Activated naive CD8-positive, alpha-beta T cell (primary cell): ENCODE data around the gene CDK3.
"Not testable (repeated sequence)": the region's sequence is repeated elsewhere in the genome, so short reads cannot be mapped to it uniquely, and the experiment has no call there.

ENCODE experiments used
- H3K27ac Mint-ChIP-seq: one replicate; pipeline ENCODE4 v1.8.0; 2021; ENCODE audit warnings: mixed read lengths
- H3K27me3 Mint-ChIP-seq: one replicate; pipeline ENCODE4 v1.8.0; 2021; ENCODE audit warnings: mixed read lengths
- H3K36me3 Mint-ChIP-seq: one replicate; pipeline ENCODE4 v1.8.0; 2021; ENCODE audit warnings: mixed read lengths
- H3K4me1 Mint-ChIP-seq: one replicate; pipeline ENCODE4 v1.8.0; 2021; ENCODE audit warnings: low read depth, mixed read lengths
- H3K4me3 Mint-ChIP-seq: one replicate; pipeline ENCODE4 v1.8.0; 2021; ENCODE audit warnings: mild to moderate bottlenecking, mixed read lengths
- H3K9me3 Mint-ChIP-seq: one replicate; pipeline ENCODE4 v1.8.0; 2021; ENCODE audit warnings: low read depth, mixed read lengths

Gene CDK3

GRCh38 chr17:76000755-76001521, at the start of gene CDK3:
CDK3 (plus strand) TSS chr17:76000855; CDS start chr17:76001426, 571 bp downstream.
- Mint-ChIP-seq H3K4me3 (no peak within 1 kb of the TSS), H3K36me3 (no peaks in the 10 kb centered on the region), H3K27me3 (no peaks in the 10 kb centered on the region), H3K27ac (no peak within 1 kb of the TSS), H3K4me1 (peaks cover 13% of the 10 kb centered on the region), H3K9me3 (no peaks in the 10 kb centered on the region)

GRCh38 chr17:75950855-75951554, 49.6 kb upstream of the CDK3 start:
- H3K27me3 Mint-ChIP-seq, result no peaks in the 10 kb centered on the region
- no peaks in the 10 kb centered on the region for H3K4me1 Mint-ChIP-seq
- peaks cover 8% of the 10 kb centered on the region for H3K36me3 Mint-ChIP-seq
- no peak overlapping the region for H3K27ac Mint-ChIP-seq
- H3K9me3 Mint-ChIP-seq, result no peaks in the 10 kb centered on the region
- H3K4me3 Mint-ChIP-seq, result no peak overlapping the region

- H3K27ac Mint-ChIP-seq, result no peak overlapping the region
Observed at GRCh38 chr17:75959051-75959838, 41.4 kb upstream of the CDK3 start.

DNA sequence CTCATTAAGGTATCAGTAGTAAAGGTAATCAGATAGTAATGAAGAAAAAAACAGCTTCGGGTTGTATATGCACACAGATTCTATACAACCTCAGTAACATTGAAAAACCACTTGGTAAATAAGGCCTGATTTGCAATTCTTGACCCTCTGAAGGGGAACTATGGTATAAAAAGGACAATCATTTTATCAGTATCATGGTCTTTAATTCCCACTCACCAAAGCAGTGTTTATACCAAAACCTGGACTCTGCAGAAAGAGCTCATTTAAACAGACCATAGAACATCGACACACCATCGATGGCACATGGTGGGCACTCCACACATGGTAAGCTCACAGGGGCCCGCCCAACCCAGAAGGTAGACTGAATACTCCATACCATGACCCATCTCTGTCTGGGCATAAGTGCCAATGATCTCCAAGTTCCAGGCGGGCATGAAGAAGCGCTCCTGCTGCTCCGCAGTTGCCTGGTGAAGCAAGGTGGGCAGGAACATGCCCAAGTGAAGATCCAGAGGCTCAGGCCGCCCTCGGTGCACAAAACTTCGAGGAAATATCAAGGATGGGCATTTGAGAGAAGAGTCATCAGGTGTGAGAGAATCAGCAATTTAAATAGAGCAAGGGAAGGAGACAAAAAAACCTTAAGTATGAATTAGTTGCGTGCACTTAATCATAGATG, 40.7 kb upstream of the CDK3 start:
- H3K27me3 Mint-ChIP-seq, result no peaks in the 10 kb centered on the region
- H3K36me3 Mint-ChIP-seq, result peaks cover 6% of the 10 kb centered on the region
- no peaks in the 10 kb centered on the region for H3K9me3 Mint-ChIP-seq
- H3K4me3 Mint-ChIP-seq, result no peak overlapping the region
- no peak overlapping the region for H3K27ac Mint-ChIP-seq
- H3K4me1 Mint-ChIP-seq, result peaks cover 5% of the 10 kb centered on the region

More at GRCh38 chr17:75959051-75959838, 41.4 kb upstream of the CDK3 start:
- H3K36me3 Mint-ChIP-seq, result peaks cover 6% of the 10 kb centered on the region
- peaks cover 3% of the 10 kb centered on the region for H3K4me1 Mint-ChIP-seq
- H3K9me3 Mint-ChIP-seq, result no peaks in the 10 kb centered on the region
- no peaks in the 10 kb centered on the region for H3K27me3 Mint-ChIP-seq
- no peak overlapping the region for H3K4me3 Mint-ChIP-seq

- H3K4me3 Mint-ChIP-seq, result no peak overlapping the region
- H3K36me3 Mint-ChIP-seq, result peaks cover 7% of the 10 kb centered on the region
- peaks cover 8% of the 10 kb centered on the region for H3K4me1 Mint-ChIP-seq
- no peaks in the 10 kb centered on the region for H3K9me3 Mint-ChIP-seq
- no peaks in the 10 kb centered on the region for H3K27me3 Mint-ChIP-seq
- no peak overlapping the region for H3K27ac Mint-ChIP-seq
Observed at GRCh38 chr17:75965468-75965867, 35.2 kb upstream of the CDK3 start.

DNA sequence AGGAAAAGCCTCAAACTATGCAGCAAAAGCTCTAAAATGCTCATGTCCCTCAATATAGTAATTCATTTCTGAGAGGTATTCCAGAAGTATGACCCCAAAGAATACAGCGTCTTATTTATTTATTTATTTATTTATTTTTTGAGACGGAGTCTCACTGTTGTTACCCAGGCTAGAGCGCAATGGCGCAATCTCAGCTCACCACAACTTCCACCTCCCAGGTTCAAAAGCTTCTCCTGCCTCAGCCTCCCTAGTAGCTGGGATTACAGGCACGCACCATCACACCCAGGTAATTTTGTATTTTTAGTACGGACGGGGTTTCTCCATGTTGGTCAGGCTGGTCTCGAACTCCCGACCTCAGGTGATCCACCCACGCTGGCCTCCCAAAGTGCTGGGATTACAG, 31.6 kb upstream of the CDK3 start:
- H3K27ac Mint-ChIP-seq, H3K36me3 Mint-ChIP-seq, H3K4me3 Mint-ChIP-seq, H3K27me3 Mint-ChIP-seq, H3K9me3 Mint-ChIP-seq: not testable (repeated sequence)
- H3K4me1 Mint-ChIP-seq, result peaks cover 11% of the 10 kb centered on the region

GRCh38 chr17:75970011-75970523, 30.6 kb upstream of the CDK3 start:
- H3K27me3 Mint-ChIP-seq, result no peaks in the 10 kb centered on the region
- H3K4me1 Mint-ChIP-seq, result peaks cover 13% of the 10 kb centered on the region
- H3K36me3 Mint-ChIP-seq, result peaks cover 5% of the 10 kb centered on the region
- no peak overlapping the region for H3K27ac Mint-ChIP-seq
- no peak overlapping the region for H3K4me3 Mint-ChIP-seq
- H3K9me3 Mint-ChIP-seq, result no peaks in the 10 kb centered on the region

- Mint-ChIP-seq H3K27ac (no peak overlapping the region), H3K4me3 (no peak overlapping the region), H3K9me3 (no peaks in the 10 kb centered on the region), H3K4me1 (peaks cover 13% of the 10 kb centered on the region), H3K36me3 (peaks cover 5% of the 10 kb centered on the region), H3K27me3 (no peaks in the 10 kb centered on the region)
Observed at GRCh38 chr17:75970626-75971025, 30.0 kb upstream of the CDK3 start.

- peaks cover 39% of the 10 kb centered on the region for H3K4me1 Mint-ChIP-seq
- H3K27ac Mint-ChIP-seq, result peak overlapping the region; percentile 58
- not testable (repeated sequence) for H3K9me3 Mint-ChIP-seq, H3K4me3 Mint-ChIP-seq, H3K36me3 Mint-ChIP-seq, H3K27me3 Mint-ChIP-seq
Observed at GRCh38 chr17:75975187-75975586, 25.5 kb upstream of the CDK3 start.

GRCh38 chr17:75975757-75976174, 24.9 kb upstream of the CDK3 start:
- Mint-ChIP-seq H3K9me3 (no peaks in the 10 kb centered on the region), H3K27me3 (no peaks in the 10 kb centered on the region), H3K36me3 (peaks cover 2% of the 10 kb centered on the region), H3K4me3 (no peak overlapping the region), H3K27ac (peak overlapping the region; percentile 11), H3K4me1 (peaks cover 42% of the 10 kb centered on the region)

GRCh38 chr17:75976175-75976848, 24.3 kb upstream of the CDK3 start:
- Mint-ChIP-seq H3K36me3 (peaks cover 2% of the 10 kb centered on the region), H3K4me3 (peak overlapping the region; percentile 61), H3K4me1 (peaks cover 44% of the 10 kb centered on the region), H3K27me3 (no peaks in the 10 kb centered on the region), H3K27ac (peak overlapping the region; percentile 2), H3K9me3 (no peaks in the 10 kb centered on the region)

GRCh38 chr17:75978938-75979704, 21.5 kb upstream of the CDK3 start, which contains the start of the genes ACOX1 and TEN1:
ACOX1 (minus strand) TSS chr17:75979166; CDS start chr17:75979073, 93 bp downstream.
TEN1 (plus strand) TSS chr17:75979240; CDS start chr17:75986193, 6,953 bp downstream.
- Mint-ChIP-seq H3K4me3 (peak within 1 kb of the TSS; percentile 99), H3K27ac (peak within 1 kb of the TSS; percentile 100), H3K36me3 (no peaks in the 10 kb centered on the region), H3K9me3 (no peaks in the 10 kb centered on the region), H3K4me1 (peaks cover 42% of the 10 kb centered on the region), H3K27me3 (no peaks in the 10 kb centered on the region)

GRCh38 chr17:75979705-75980187, 20.9 kb upstream of the CDK3 start:
- H3K27me3 Mint-ChIP-seq, result no peaks in the 10 kb centered on the region
- no peaks in the 10 kb centered on the region for H3K9me3 Mint-ChIP-seq
- H3K4me3 Mint-ChIP-seq, result peak overlapping the region; percentile 99
- H3K27ac Mint-ChIP-seq, result peak overlapping the region; percentile 100
- H3K36me3 Mint-ChIP-seq, result peaks cover 2% of the 10 kb centered on the region
- peaks cover 38% of the 10 kb centered on the region for H3K4me1 Mint-ChIP-seq
